H1 (cell line): ENCODE results near the gene SPATS2L. TPM values are rescaled to one million over a fixed set of nuclear protein-coding genes. Genes with fewer than 3 reads are reported as not detected.

Source experiments
- CTCF ChIA-PET: fragments of 300-600 bp; sonication (Branson Sonifier 250); formaldehyde crosslinking; loops from one replicate; lab custom pipeline; 2021; ENCODE audit not compliant: partially characterized antibody; lab: Charles Lee
- POLR2A ChIA-PET: fragments of 300-600 bp; sonication (Branson Sonifier 250); formaldehyde crosslinking; loops from one replicate; lab custom pipeline; 2021; ENCODE audit warnings: inconsistent platforms; ENCODE audit not compliant: partially characterized antibody; lab: Charles Lee
- DNase-seq, 2 experiments: peaks; one replicate each; pipeline versions ENCODE4 v3.0.0 to v3.0.0-alpha.2; 2010 to 2022; ENCODE audit warnings: low spot score in 2 of 2, low read depth in 1 of 2, mixed read lengths in 1 of 2
- FAIRE-seq: peaks from 2 replicates; lab custom pipeline; 2011; peaks lifted over from hg19 to GRCh38; lab: Jason Lieb, UNC
- H2AFZ ChIP-seq: 2 replicates; pipeline ENCODE4 v1.8.1; 2012; ENCODE audit warnings: low read length, inconsistent platforms
- H2AK5ac ChIP-seq: 2 replicates; pipeline ENCODE4 v1.6.1; 2013; ENCODE audit warnings: low read depth, low read length
- H2BK120ac ChIP-seq: replicated peaks from 2 replicates; pipeline ENCODE3; 2013; ENCODE audit warnings: low read depth, low read length, inconsistent platforms
- H2BK12ac ChIP-seq: 2 replicates; pipeline ENCODE4 v1.6.1; 2013; ENCODE audit warnings: low read depth, low read length
- H2BK15ac ChIP-seq: 2 replicates; pipeline ENCODE4 v1.6.1; 2013; ENCODE audit warnings: low read length
- H2BK20ac ChIP-seq: 2 replicates; pipeline ENCODE4 v1.6.1; 2013; ENCODE audit warnings: low read length
- H2BK5ac ChIP-seq: 2 replicates; pipeline ENCODE4 v1.6.1; 2013; ENCODE audit warnings: low read depth, low read length
- H3K14ac ChIP-seq: 2 replicates; pipeline ENCODE4 v1.6.1; 2013; ENCODE audit warnings: inconsistent platforms; ENCODE audit not compliant: insufficient read length
- H3K18ac ChIP-seq: 2 replicates; pipeline ENCODE4 v1.6.1; 2013; ENCODE audit warnings: low read length; ENCODE audit errors: extremely low read depth
- H3K23ac ChIP-seq: 2 replicates; pipeline ENCODE4 v1.6.1; 2013; ENCODE audit warnings: inconsistent platforms; ENCODE audit not compliant: insufficient read length
- H3K23me2 ChIP-seq: 2 replicates; pipeline ENCODE4 v1.6.1; 2013; ENCODE audit warnings: low read depth, low read length
- H3K27ac ChIP-seq: 2 replicates; pipeline ENCODE4 v1.6.1; 2011; ENCODE audit warnings: low read depth, low read length, inconsistent platforms
- H3K27me3 ChIP-seq, 4 experiments: replicated peaks in 1 of 4; 1 replicate in 1 of 4; 2 replicates in 3 of 4; pipeline versions ENCODE4 v1.6.1 to v1.8.1; 2011 to 2013; ENCODE audit warnings: low read length in 3 of 4, mild to moderate bottlenecking in 3 of 4, inconsistent platforms in 2 of 4, mixed read lengths in 2 of 4, moderate library complexity in 1 of 4; ENCODE audit not compliant: control insufficient read depth in 3 of 4, insufficient read depth in 3 of 4; ENCODE audit errors: extremely low read depth in 1 of 4
- H3K36me3 ChIP-seq, 4 experiments: 2 replicates each; pipeline versions ENCODE4 v1.6.1 to v1.8.1; 2011 to 2013; ENCODE audit warnings: mild to moderate bottlenecking in 4 of 4, low read length in 3 of 4, moderate library complexity in 2 of 4, control low read depth in 1 of 4, inconsistent platforms in 1 of 4; ENCODE audit not compliant: insufficient read depth in 4 of 4, control insufficient read depth in 2 of 4
- H3K4ac ChIP-seq: replicated peaks from 2 replicates; pipeline ENCODE3; 2013; ENCODE audit warnings: low read length, low read depth, mixed read lengths, inconsistent platforms; ENCODE audit not compliant: insufficient read length
- H3K4me1 ChIP-seq, 4 experiments: replicated peaks in 1 of 4; 1 replicate in 1 of 4; 2 replicates in 3 of 4; pipeline versions ENCODE4 v1.6.1 to v1.8.1; 2011 to 2013; ENCODE audit warnings: low read length in 3 of 4, inconsistent platforms in 2 of 4, mixed read lengths in 1 of 4; ENCODE audit not compliant: insufficient read depth in 4 of 4, control insufficient read depth in 3 of 4
- H3K4me2 ChIP-seq, 2 experiments: 2 replicates each; pipeline versions ENCODE4 v1.6.1 to v1.8.1; 2011 to 2013; ENCODE audit warnings: low read depth in 2 of 2, low read length in 2 of 2, control low read depth in 1 of 2, inconsistent platforms in 1 of 2, mild to moderate bottlenecking in 1 of 2; ENCODE audit not compliant: insufficient read depth in 1 of 2
- H3K4me3 ChIP-seq, 4 experiments: fragments of 200-600, 300-600 bp in 1 of 4; sonication (generic), shearing (Covaris generic), sonication (Bioruptor Twin) in 1 of 4; 2 replicates each; pipeline versions ENCODE4 v1.5.1 to v1.8.1; 2011 to 2016; ENCODE audit warnings: low read length in 4 of 4, low read depth in 3 of 4, control low read depth in 2 of 4, inconsistent platforms in 2 of 4, mild to moderate bottlenecking in 2 of 4, mixed read lengths in 1 of 4, moderate library complexity in 1 of 4; ENCODE audit not compliant: insufficient read depth in 2 of 4; ENCODE audit errors: extremely low read depth in 1 of 4
- H3K56ac ChIP-seq: replicated peaks from 2 replicates; pipeline ENCODE3; 2013; ENCODE audit warnings: low read depth, mild to moderate bottlenecking, mixed read lengths, low read length, inconsistent platforms; ENCODE audit not compliant: insufficient read length
- H3K79me1 ChIP-seq: 2 replicates; pipeline ENCODE4 v1.6.1; 2013; ENCODE audit warnings: low read depth, low read length, control low read depth
- H3K79me2 ChIP-seq, 2 experiments: 2 replicates each; pipeline versions ENCODE4 v1.6.1 to v1.8.1; 2012 to 2013; ENCODE audit warnings: low read length in 2 of 2, mild to moderate bottlenecking in 2 of 2, inconsistent platforms in 1 of 2; ENCODE audit not compliant: insufficient read depth in 2 of 2, control insufficient read depth in 1 of 2
- H3K9ac ChIP-seq, 4 experiments: replicated peaks in 1 of 4; 1 replicate in 1 of 4; 2 replicates in 3 of 4; pipeline versions ENCODE4 v1.6.1 to v1.8.1; 2011 to 2013; ENCODE audit warnings: low read depth in 3 of 4, low read length in 3 of 4, control low read depth in 2 of 4, mild to moderate bottlenecking in 2 of 4, moderate library complexity in 2 of 4, inconsistent platforms in 1 of 4; ENCODE audit errors: extremely low read depth in 1 of 4
- H3K9me3 ChIP-seq, 2 experiments: 2 replicates each; pipeline versions ENCODE4 v1.6.1 to v1.8.1; 2012 to 2013; ENCODE audit warnings: mild to moderate bottlenecking in 2 of 2, moderate library complexity in 2 of 2, control low read depth in 1 of 2, inconsistent platforms in 1 of 2, low read depth in 1 of 2, low read length in 1 of 2, mixed read lengths in 1 of 2; ENCODE audit not compliant: insufficient read depth in 2 of 2
- H4K20me1 ChIP-seq, 2 experiments: replicated peaks in 1 of 2; 2 replicates each; pipeline versions ENCODE3 to v1.8.1; 2011 to 2013; ENCODE audit warnings: inconsistent platforms in 2 of 2, low read length in 2 of 2, mild to moderate bottlenecking in 1 of 2; ENCODE audit not compliant: insufficient read depth in 2 of 2, control insufficient read depth in 1 of 2
- H4K5ac ChIP-seq: 2 replicates; pipeline ENCODE4 v1.6.1; 2013; ENCODE audit warnings: low read length, low read depth, mixed read lengths, inconsistent platforms; ENCODE audit not compliant: insufficient read length
- H4K8ac ChIP-seq: 2 replicates; pipeline ENCODE4 v1.8.0; 2013; ENCODE audit warnings: mild to moderate bottlenecking, moderate library complexity, low read length, inconsistent platforms; ENCODE audit not compliant: insufficient read depth; ENCODE audit errors: extremely low read depth
- H4K91ac ChIP-seq: replicated peaks from 2 replicates; pipeline ENCODE3; 2013; ENCODE audit warnings: low read length, mixed read lengths, inconsistent platforms; ENCODE audit not compliant: insufficient read length
- CREB1 ChIP-seq: IDR thresholded peaks from 2 replicates; pipeline ENCODE4 v1.6.1; 2012; ENCODE audit warnings: inconsistent platforms
- GTF2F1 ChIP-seq: IDR thresholded peaks from 2 replicates; pipeline ENCODE4 v1.6.1; 2012; ENCODE audit warnings: low read depth, low read length, improper control_type of control experiment, borderline replicate concordance
- HDAC6 ChIP-seq: IDR thresholded peaks from one replicate; pipeline ENCODE4 v1.7.1; 2012; ENCODE audit warnings: low read depth, mild to moderate bottlenecking, inconsistent platforms, low read length, moderate library complexity
- SUZ12 ChIP-seq: fragments of 200-600 bp; sonication (generic); IDR thresholded peaks from 2 replicates; pipeline ENCODE4 v1.6.1; 2012; ENCODE audit warnings: mild to moderate bottlenecking, inconsistent platforms, low read length, moderate library complexity, mixed read lengths
- WGBS, 2 experiments: shearing (Covaris generic) in 1 of 2; methylation state at CpG; one replicate each; pipeline versions ENCODE4 v1.1.6 to v1.1.7; 2013 to 2015; ENCODE audit warnings: low lambda C conversion rate in 2 of 2, mixed read lengths in 2 of 2, inconsistent platforms in 1 of 2, low coverage in 1 of 2, missing lambda C conversion rate in 1 of 2; ENCODE audit not compliant: insufficient replicate concordance in 2 of 2, insufficient coverage in 1 of 2, insufficient read length in 1 of 2; ENCODE audit errors: extremely low coverage in 1 of 2, missing lambda C conversion rate in 1 of 2; 5-methylcytosine and 5-hydroxymethylcytosine counted together
- polyA plus RNA-seq, 7 experiments: library from polyadenylated mRNA; depleted of rRNA in 3 of 7; stranded (reverse) in 5 of 7; unstranded in 2 of 7; fragments of >200 nt in 5 of 7; fragments of 200-250 nt in 2 of 7; gene quantifications; 1 replicate in 5 of 7; 2 replicates in 1 of 7; 4 replicates in 1 of 7; pipeline versions ENCODE4 v1.2.1 to v1.2.3, GENCODE V29; 2011 to 2013; ENCODE audit warnings: missing spikeins in 2 of 7, mixed read lengths in 2 of 7
- total RNA-seq: library from RNA; stranded (reverse); fragmentation: NEBNext Ultra II Directional; extraction: Animal tissue kit (Norgen Biotek cat#: 25700); gene quantifications from 2 replicates; pipeline ENCODE4 v1.2.1, GENCODE V29; 2021
- TF ChIP-seq, protein P1 (sequence below): IDR thresholded peaks from 2 replicates; pipeline ENCODE4 v1.6.1; 2012; ENCODE audit warnings: inconsistent platforms

The SPATS2L gene
- total and polyA plus RNA-seq, 2 of the 8 experiments (the other 6 are each of a cell fraction or from before 2014, with no cell fraction given) = 67.3 to 189 TPM

DNA sequence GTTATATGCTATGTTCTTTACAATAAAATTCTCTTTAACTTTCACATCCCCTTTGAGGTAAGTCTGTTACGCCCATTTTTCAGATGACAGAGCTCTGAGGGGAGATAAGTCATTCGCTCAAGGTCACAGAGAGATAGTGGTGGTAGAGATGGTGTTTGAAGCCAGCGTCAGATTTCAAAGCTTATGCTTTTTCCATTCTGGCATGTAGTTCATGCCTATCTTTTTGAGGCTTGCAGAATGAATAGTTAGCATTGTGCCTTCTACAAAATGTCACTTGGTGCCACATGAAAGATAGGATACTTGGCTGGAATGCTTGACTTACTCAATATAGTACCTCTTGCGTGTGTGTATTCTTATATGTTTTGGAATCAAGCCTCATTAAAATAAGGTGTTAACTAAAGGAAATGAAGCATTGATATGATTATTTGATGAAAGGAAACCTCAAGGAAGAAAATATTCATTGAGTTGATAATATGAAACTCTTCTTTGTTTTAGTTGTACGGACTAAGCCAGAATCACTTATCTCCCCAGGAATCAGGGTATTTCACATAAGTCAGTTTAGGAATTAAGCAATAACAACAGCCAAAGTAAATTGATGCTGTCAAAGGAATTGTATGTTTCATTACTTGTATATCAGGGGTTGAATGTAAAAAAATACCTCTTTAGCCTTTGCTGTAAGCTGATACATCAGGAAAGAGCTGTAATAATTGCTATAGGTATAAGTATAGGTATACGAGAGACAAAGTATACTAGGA is 15.5 kb downstream of the SPATS2L start:
- H2BK12ac ChIP-seq = no peak overlapping the region
- H2AK5ac ChIP-seq = no peak overlapping the region
- POLR2A ChIA-PET = interaction anchor here (0.9 to 2.1 kb wide), 6 partner anchors 9 to 336 kb away, joined by 3 to 15 read pairs (median 4); no protein-coding TSS in a partner anchor
- H3K79me2 ChIP-seq = peaks cover 15 to 100% of the 10 kb centered on the region in 2 experiments; a peak in 3 of 4 replicates
- H3K27me3 ChIP-seq = no peaks in the 10 kb centered on the region
- no peaks in the 10 kb centered on the region for H3K9me3 ChIP-seq
- H3K4me1 ChIP-seq = peaks cover 2 to 39% (median 30%) of the 10 kb centered on the region in 4 experiments
- no peaks in the 10 kb centered on the region for H3K23me2 ChIP-seq
- H3K18ac ChIP-seq = no peak overlapping the region
- no peak overlapping the region for H2AFZ ChIP-seq
- DNase-seq (no peak), FAIRE-seq (no peak)
- CTCF ChIA-PET = no interaction called here
- no peaks in the 10 kb centered on the region; the same call in 1 of the 2 replicates for H3K79me1 ChIP-seq
- TF ChIP-seq GTF2F1 = no peak
- TF ChIP-seq SUZ12 = no peak
- TF ChIP-seq HDAC6 = no peak
- no peak for TF ChIP-seq CREB1
- TF ChIP-seq, protein P1, sequence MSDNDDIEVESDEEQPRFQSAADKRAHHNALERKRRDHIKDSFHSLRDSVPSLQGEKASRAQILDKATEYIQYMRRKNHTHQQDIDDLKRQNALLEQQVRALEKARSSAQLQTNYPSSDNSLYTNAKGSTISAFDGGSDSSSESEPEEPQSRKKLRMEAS = no peak
- H4K91ac ChIP-seq = no peak overlapping the region
- no peak overlapping the region for H3K4ac ChIP-seq
- no peak overlapping the region for H2BK15ac ChIP-seq
- no peak overlapping the region for H3K9ac ChIP-seq
- no peak overlapping the region for H3K23ac ChIP-seq
- H2BK120ac ChIP-seq = no peak overlapping the region
- no peak overlapping the region for H2BK20ac ChIP-seq
- no peak overlapping the region for H3K14ac ChIP-seq
- H4K20me1 ChIP-seq = peaks cover 0 to 4% of the 10 kb centered on the region in 2 experiments
- 90% methylated on average over 6 of the region's 6 CpGs; no CpG with 5 or more reads in 1 of the 2 experiments for WGBS, 2 experiments
- no peak overlapping the region for H3K4me2 ChIP-seq
- H2BK5ac ChIP-seq = no peak overlapping the region
- no peak overlapping the region for H3K56ac ChIP-seq
- H3K36me3 ChIP-seq = peaks cover 0 to 2% (median 0%) of the 10 kb centered on the region in 4 experiments; a peak in 1 of 8 replicates
- H4K5ac ChIP-seq = no peak overlapping the region
- H4K8ac ChIP-seq = no peak overlapping the region
- no peak overlapping the region for H3K27ac ChIP-seq
- H3K4me3 ChIP-seq = no peak overlapping the region
